Measurements from ENCODE around the gene HPS4. TPM values are rescaled to one million over a fixed set of nuclear protein-coding genes. Genes with fewer than 3 reads are reported as not detected.

The HPS4 gene
- total RNA-seq, 1 experiment from 2014 or later = 48.1 TPM

DNA sequence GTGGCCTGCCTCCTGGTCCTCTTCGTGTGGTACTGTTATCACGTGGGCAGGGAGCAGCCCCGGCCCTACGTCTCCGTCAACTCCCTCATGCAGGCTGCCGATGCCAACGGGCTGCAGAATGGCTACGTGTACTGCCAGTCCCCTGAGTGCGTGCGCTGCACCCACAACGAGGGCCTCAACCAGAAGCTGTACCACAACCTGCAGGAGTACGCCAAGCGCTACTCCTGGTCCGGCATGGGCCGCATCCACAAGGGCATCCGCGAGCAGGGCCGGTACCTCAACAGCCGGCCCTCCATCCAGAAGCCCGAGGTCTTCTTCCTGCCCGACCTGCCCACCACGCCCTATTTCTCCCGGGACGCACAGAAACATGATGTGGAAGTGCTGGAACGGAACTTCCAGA, 49.8 kb downstream of the HPS4 start (continued):
- TF ChIP-seq, protein P1, sequence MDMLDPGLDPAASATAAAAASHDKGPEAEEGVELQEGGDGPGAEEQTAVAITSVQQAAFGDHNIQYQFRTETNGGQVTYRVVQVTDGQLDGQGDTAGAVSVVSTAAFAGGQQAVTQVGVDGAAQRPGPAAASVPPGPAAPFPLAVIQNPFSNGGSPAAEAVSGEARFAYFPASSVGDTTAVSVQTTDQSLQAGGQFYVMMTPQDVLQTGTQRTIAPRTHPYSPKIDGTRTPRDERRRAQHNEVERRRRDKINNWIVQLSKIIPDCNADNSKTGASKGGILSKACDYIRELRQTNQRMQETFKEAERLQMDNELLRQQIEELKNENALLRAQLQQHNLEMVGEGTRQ (CRISPR knock-in tag; IDR thresholded peaks at IDR 0.05) = no peak

DNA sequence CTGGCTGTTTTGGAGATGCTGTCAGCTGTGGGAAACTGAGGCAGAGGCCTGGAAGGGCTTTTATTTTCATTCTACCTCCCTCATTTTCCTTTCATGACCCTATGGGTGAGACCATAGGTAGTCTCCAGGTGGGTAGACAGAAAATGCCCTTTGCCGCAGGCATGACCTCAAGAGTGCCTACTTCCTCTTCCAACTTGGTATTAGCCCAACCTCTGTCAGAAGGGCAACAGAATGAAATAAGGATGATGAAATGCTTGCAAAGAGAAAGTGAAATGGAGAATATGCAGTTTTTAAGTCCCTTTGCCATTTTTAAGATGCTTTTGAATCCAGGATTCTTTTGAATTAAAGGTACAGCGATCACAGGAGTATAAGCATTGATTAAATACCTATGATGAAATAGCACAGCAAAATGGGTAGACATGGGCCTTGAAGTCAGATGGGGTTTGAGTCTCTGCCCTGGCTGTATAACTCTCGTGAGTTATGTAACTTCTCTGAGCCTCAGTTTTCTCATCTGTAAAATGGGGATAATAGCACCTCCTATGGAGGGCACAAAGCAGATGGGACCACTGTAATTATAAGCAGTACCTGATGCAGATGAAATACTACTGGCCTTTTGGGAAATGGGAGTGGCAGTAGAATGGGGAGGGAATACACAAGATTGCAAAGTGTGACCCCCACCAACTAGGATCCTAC, 50.8 kb downstream of the HPS4 start:
- Mint-ChIP-seq H3K4me3 (no peak overlapping the region), H3K27ac (no peak overlapping the region), H3K9me3 (no peaks in the 10 kb centered on the region), H3K36me3 (peaks cover 6% of the 10 kb centered on the region; the same call in 1 of the 2 replicates), H3K4me1 (peaks cover 15% of the 10 kb centered on the region), H3K27me3 (ENCODE audit: low read depth) (peaks cover 26% of the 10 kb centered on the region)
- no peak for DNase-seq (ENCODE audit: low spot score)
- POLR2A ChIA-PET = no interaction called here
- CTCF ChIA-PET = no interaction called here
- ATAC-seq = no peak
- no peak for TF ChIP-seq TP53 (CRISPR knock-in tag; IDR thresholded peaks at IDR 0.05)
- TF ChIP-seq, protein P2, sequence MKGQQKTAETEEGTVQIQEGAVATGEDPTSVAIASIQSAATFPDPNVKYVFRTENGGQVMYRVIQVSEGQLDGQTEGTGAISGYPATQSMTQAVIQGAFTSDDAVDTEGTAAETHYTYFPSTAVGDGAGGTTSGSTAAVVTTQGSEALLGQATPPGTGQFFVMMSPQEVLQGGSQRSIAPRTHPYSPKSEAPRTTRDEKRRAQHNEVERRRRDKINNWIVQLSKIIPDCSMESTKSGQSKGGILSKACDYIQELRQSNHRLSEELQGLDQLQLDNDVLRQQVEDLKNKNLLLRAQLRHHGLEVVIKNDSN (CRISPR knock-in tag; IDR thresholded peaks at IDR 0.05) = no peak
- no peak for TF ChIP-seq FOXJ3 (CRISPR knock-in tag; IDR thresholded peaks at IDR 0.05; ENCODE audit: borderline replicate concordance)
- TF ChIP-seq SOX15 (CRISPR knock-in tag; IDR thresholded peaks at IDR 0.05) = no peak
- TF ChIP-seq FOXP1 (CRISPR knock-in tag; IDR thresholded peaks at IDR 0.05; ENCODE audit: borderline replicate concordance) = no peak
- no peak for TF ChIP-seq IRF2 (CRISPR knock-in tag; IDR thresholded peaks at IDR 0.05; ENCODE audit: borderline replicate concordance, low read depth)
- TF ChIP-seq ZNF219 (CRISPR knock-in tag; IDR thresholded peaks at IDR 0.05; ENCODE audit: borderline replicate concordance) = no peak
- no peak for TF ChIP-seq ZBTB21 (CRISPR knock-in tag; IDR thresholded peaks at IDR 0.05; ENCODE audit: borderline replicate concordance)
- no peak; the same call in 1 of the 2 replicates for TF ChIP-seq GTF2I (CRISPR knock-in tag; conservative IDR thresholded peaks at IDR 0.05)
- no peak for TF ChIP-seq NFATC4 (CRISPR knock-in tag; IDR thresholded peaks at IDR 0.05)
- no peak for TF ChIP-seq PRRX2 (CRISPR knock-in tag; IDR thresholded peaks at IDR 0.05)
- TF ChIP-seq, protein P3, sequence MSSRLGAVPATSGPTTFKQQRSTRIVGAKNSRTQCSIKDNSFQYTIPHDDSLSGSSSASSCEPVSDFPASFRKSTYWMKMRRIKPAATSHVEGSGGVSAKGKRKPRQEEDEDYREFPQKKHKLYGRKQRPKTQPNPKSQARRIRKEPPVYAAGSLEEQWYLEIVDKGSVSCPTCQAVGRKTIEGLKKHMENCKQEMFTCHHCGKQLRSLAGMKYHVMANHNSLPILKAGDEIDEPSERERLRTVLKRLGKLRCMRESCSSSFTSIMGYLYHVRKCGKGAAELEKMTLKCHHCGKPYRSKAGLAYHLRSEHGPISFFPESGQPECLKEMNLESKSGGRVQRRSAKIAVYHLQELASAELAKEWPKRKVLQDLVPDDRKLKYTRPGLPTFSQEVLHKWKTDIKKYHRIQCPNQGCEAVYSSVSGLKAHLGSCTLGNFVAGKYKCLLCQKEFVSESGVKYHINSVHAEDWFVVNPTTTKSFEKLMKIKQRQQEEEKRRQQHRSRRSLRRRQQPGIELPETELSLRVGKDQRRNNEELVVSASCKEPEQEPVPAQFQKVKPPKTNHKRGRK (CRISPR knock-in tag; IDR thresholded peaks at IDR 0.05; ENCODE audit: borderline replicate concordance) = no peak
- no peak for TF ChIP-seq OVOL2 (CRISPR knock-in tag; IDR thresholded peaks at IDR 0.05; ENCODE audit: borderline replicate concordance)
- TF ChIP-seq ESRRA (CRISPR knock-in tag; IDR thresholded peaks at IDR 0.05; ENCODE audit: borderline replicate concordance) = no peak
- TF ChIP-seq FOXK1 (CRISPR knock-in tag; IDR thresholded peaks at IDR 0.05) = no peak
- TF ChIP-seq, protein P4, sequence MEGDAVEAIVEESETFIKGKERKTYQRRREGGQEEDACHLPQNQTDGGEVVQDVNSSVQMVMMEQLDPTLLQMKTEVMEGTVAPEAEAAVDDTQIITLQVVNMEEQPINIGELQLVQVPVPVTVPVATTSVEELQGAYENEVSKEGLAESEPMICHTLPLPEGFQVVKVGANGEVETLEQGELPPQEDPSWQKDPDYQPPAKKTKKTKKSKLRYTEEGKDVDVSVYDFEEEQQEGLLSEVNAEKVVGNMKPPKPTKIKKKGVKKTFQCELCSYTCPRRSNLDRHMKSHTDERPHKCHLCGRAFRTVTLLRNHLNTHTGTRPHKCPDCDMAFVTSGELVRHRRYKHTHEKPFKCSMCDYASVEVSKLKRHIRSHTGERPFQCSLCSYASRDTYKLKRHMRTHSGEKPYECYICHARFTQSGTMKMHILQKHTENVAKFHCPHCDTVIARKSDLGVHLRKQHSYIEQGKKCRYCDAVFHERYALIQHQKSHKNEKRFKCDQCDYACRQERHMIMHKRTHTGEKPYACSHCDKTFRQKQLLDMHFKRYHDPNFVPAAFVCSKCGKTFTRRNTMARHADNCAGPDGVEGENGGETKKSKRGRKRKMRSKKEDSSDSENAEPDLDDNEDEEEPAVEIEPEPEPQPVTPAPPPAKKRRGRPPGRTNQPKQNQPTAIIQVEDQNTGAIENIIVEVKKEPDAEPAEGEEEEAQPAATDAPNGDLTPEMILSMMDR (IDR thresholded peaks at IDR 0.05) = no peak
- no peak for TF ChIP-seq TEAD4 (CRISPR knock-in tag; IDR thresholded peaks at IDR 0.05)
- no peak for TF ChIP-seq RORB (CRISPR knock-in tag; IDR thresholded peaks at IDR 0.05)
- TF ChIP-seq, protein P5, sequence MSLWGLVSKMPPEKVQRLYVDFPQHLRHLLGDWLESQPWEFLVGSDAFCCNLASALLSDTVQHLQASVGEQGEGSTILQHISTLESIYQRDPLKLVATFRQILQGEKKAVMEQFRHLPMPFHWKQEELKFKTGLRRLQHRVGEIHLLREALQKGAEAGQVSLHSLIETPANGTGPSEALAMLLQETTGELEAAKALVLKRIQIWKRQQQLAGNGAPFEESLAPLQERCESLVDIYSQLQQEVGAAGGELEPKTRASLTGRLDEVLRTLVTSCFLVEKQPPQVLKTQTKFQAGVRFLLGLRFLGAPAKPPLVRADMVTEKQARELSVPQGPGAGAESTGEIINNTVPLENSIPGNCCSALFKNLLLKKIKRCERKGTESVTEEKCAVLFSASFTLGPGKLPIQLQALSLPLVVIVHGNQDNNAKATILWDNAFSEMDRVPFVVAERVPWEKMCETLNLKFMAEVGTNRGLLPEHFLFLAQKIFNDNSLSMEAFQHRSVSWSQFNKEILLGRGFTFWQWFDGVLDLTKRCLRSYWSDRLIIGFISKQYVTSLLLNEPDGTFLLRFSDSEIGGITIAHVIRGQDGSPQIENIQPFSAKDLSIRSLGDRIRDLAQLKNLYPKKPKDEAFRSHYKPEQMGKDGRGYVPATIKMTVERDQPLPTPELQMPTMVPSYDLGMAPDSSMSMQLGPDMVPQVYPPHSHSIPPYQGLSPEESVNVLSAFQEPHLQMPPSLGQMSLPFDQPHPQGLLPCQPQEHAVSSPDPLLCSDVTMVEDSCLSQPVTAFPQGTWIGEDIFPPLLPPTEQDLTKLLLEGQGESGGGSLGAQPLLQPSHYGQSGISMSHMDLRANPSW (CRISPR knock-in tag; conservative IDR thresholded peaks at IDR 0.05; ENCODE audit: low read depth) = no peak
- TF ChIP-seq ZNF263 (CRISPR knock-in tag; IDR thresholded peaks at IDR 0.05; ENCODE audit: low read depth) = no peak

All from WTC11 (cell line).